ENCODE results near the gene DYNLT3.

DYNLT3 gene

GRCh38 chrX:37840931-37841330, 6.4 kb downstream of the DYNLT3 start:
- no peak for DNase-seq

- no peak for DNase-seq
These were observed 12.4 kb downstream of the DYNLT3 start for GRCh38 chrX:37834937-37835336.

GRCh38 chrX:37830371-37830770, 17.0 kb downstream of the DYNLT3 start:
- DNase-seq, result no peak

GRCh38 chrX:37829721-37830120, 17.6 kb downstream of the DYNLT3 start:
- no peak for DNase-seq

- DNase-seq, result peak; percentile 20
These were observed 22.0 kb downstream of the DYNLT3 start for GRCh38 chrX:37825215-37825842.

- no peak for DNase-seq
These were observed 22.7 kb downstream of the DYNLT3 start for GRCh38 chrX:37824491-37825214.

- DNase-seq, result no peak
These were observed 26.7 kb downstream of the DYNLT3 start for GRCh38 chrX:37820646-37821045.

GRCh38 chrX:37818031-37818430, 29.3 kb downstream of the DYNLT3 start:
- DNase-seq, result no peak

- DNase-seq, result no peak
These were observed 29.8 kb downstream of the DYNLT3 start for GRCh38 chrX:37817579-37817978.

GRCh38 chrX:37817176-37817575, 30.2 kb downstream of the DYNLT3 start:
- no peak for DNase-seq

- no peak for DNase-seq
These were observed 30.6 kb downstream of the DYNLT3 start for GRCh38 chrX:37816766-37817165.

GRCh38 chrX:37815366-37815765, 32.0 kb downstream of the DYNLT3 start:
- no peak for DNase-seq

GRCh38 chrX:37813570-37813969, 33.8 kb downstream of the DYNLT3 start:
- DNase-seq, result no peak

- DNase-seq, result no peak
These were observed 35.3 kb downstream of the DYNLT3 start for GRCh38 chrX:37812110-37812509.

- no peak for DNase-seq
These were observed 37.4 kb downstream of the DYNLT3 start for GRCh38 chrX:37809970-37810369.

GRCh38 chrX:37803057-37803456, 44.3 kb downstream of the DYNLT3 start:
- DNase-seq, result no peak

- DNase-seq, result no peak
These were observed 45.3 kb downstream of the DYNLT3 start for GRCh38 chrX:37802028-37802427.

- no peak for DNase-seq
These were observed 46.7 kb downstream of the DYNLT3 start for GRCh38 chrX:37800717-37801116.

- DNase-seq, result no peak
These were observed 47.4 kb downstream of the DYNLT3 start for GRCh38 chrX:37799936-37800335.

GRCh38 chrX:37796805-37797204, 50.6 kb downstream of the DYNLT3 start:
- DNase-seq, result no peak

GRCh38 chrX:37796310-37796709, 51.1 kb downstream of the DYNLT3 start:
- no peak for DNase-seq
